ENCODE measurements around the gene SYVN1. TPM values are rescaled to one million over a fixed set of nuclear protein-coding genes. Genes with fewer than 3 reads are reported as not detected.

SYVN1 gene
- total RNA-seq, 1 donor = 23.6 TPM

- Histone ChIP-seq H3K4me3 (ENCODE audit: low read length) (no peak overlapping the region), H3K9me3 (ENCODE audit: low read depth, low read length) (no peaks in the 10 kb centered on the region), H3K4me1 (ENCODE audit: insufficient read depth, low read length) (peaks cover 57% of the 10 kb centered on the region)
Measured at GRCh38 chr11:65113361-65113756, 21.0 kb downstream of the SYVN1 start.

DNA sequence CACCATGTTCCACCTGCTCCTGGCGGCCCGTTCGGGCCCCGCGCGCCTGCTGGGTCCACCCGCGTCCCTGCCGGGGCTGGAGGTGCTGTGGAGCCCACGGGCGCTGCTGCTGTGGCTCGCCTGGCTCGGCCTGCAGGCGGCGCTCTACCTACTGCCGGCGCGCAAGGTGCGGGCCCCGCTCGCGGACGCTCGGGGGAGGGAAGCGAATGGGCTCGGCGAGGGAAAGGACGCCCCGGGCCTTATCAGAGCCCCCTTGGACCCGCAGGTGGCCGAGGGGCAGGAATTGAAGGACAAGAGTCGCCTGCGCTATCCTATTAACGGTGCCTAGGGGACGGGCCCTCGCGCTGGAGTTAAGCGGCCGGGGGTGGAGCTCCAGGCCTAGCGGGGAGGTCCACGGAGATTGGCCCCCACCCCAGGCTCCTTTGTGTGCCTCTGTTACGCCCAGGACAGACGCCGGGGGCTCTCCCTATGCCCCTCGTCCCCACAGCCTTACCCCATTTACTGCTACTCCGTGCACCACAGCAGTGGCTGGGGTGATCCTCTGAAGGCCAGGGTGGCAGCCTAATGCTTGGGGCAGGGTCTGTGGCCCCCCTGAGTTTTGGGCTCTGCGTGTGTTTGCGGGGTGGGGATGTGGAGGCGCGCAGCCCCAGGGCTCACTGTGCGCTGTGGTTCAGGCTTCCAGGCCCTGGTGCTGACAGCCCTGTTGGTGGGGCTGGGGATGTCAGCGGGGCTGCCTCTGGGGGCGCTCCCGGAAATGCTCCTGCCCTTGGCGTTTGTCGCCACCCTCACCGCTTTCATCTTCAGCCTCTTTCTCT, 21.6 kb downstream of the SYVN1 start:
- Histone ChIP-seq H3K4me1 (ENCODE audit: insufficient read depth, low read length) (peaks cover 52% of the 10 kb centered on the region), H3K9me3 (ENCODE audit: low read depth, low read length) (no peaks in the 10 kb centered on the region), H3K4me3 (ENCODE audit: low read length) (peak overlapping the region; percentile 44), H3K27me3 (ENCODE audit: insufficient read depth, low read length) (no peaks in the 10 kb centered on the region)

More at GRCh38 chr11:65113361-65113756, 21.0 kb downstream of the SYVN1 start:
- no peaks in the 10 kb centered on the region for H3K27me3 ChIP-seq (ENCODE audit: insufficient read depth, low read length)

DNA sequence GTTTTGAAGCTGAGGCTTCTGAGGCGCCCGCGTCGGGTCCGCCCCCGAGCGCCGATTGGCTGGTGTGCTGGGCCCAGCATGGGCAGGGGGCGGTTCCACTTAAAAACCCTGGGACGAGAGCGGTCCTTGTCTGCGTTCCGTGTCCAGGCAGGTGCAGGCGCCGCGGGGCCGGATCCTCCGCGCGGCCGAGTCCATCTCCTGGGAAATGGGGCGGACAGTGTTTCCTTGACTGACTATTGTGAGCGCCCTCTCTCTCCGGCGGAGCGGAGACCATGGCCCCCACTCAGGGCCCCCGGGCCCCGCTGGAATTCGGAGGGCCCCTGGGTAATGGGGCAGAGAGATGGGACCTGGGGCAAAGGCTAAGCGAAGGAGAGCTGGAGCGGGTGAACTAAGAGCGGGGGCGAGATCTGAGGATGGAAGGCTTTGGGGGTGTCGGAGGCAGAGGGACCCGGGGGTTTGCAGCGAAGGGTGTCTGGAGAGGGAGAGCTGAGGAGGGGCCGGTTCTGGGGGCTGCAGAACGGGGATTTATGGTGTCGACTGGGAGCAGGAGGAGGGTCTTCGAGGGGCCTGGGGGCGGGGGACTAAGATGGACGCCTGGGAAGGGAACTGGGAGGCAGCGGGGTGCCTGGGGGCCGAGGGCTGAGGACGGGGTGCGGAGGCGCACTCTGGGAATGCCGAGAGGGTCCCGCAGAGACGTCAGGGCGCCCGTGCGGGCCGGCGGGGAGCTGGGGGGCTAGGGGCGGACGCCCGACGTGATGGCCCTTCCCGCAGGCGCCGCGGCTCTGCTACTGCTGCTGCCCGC, 22.4 kb downstream of the SYVN1 start, which contains the start of gene TM7SF2:
TM7SF2 (plus strand) TSS at position 129 of the 802 bp plus-strand sequence; CDS start at position 273, 144 bp downstream.
- peak within 1 kb of the TSS; percentile 44 for H3K4me3 ChIP-seq (ENCODE audit: low read length)
- no peaks in the 10 kb centered on the region for H3K9me3 ChIP-seq (ENCODE audit: low read depth, low read length)
- no peaks in the 10 kb centered on the region for H3K27me3 ChIP-seq (ENCODE audit: insufficient read depth, low read length)
- H3K4me1 ChIP-seq (ENCODE audit: insufficient read depth, low read length) = peaks cover 48% of the 10 kb centered on the region

DNA sequence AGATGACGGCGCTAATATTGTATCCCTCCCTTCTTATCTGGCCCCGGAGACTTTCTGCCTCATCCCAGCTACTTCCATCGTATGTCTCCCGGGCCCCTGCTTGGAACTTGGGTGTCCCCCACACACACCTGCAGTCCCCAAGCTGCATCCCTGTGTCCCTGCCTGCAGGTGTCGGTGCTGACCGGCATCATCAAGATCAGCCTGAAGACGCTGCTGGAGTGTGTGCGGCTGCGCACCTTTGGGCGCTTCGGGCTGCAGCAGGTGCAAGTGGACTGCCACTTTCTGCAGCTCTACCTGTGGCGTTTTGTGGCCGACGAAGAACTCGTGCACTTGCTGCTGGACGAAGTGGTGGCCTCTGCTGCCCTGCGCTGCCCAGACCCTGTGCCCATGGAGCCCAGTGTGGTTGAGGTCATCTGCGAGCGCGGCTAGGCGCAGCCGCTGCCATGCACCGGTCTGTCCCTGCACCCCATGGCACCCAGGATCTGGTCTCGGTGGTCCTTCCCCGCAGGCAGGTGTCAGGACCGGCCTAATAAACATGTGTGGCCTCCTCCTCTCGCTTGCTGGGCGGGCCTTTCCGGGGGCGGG, 23.1 kb downstream of the SYVN1 start:
- Histone ChIP-seq H3K4me3 (ENCODE audit: low read length) (no peak overlapping the region), H3K9me3 (ENCODE audit: low read depth, low read length) (no peaks in the 10 kb centered on the region), H3K4me1 (ENCODE audit: insufficient read depth, low read length) (peaks cover 41% of the 10 kb centered on the region), H3K27me3 (ENCODE audit: insufficient read depth, low read length) (no peaks in the 10 kb centered on the region)

- peaks cover 36% of the 10 kb centered on the region for H3K4me1 ChIP-seq (ENCODE audit: insufficient read depth, low read length)
- H3K4me3 ChIP-seq (ENCODE audit: low read length) = no peak overlapping the region
- H3K9me3 ChIP-seq (ENCODE audit: low read depth, low read length) = no peaks in the 10 kb centered on the region
- H3K27me3 ChIP-seq (ENCODE audit: insufficient read depth, low read length) = no peaks in the 10 kb centered on the region
Measured at GRCh38 chr11:65110354-65110861, 23.9 kb downstream of the SYVN1 start.

- Histone ChIP-seq H3K9me3 (ENCODE audit: low read depth, low read length) (no peaks in the 10 kb centered on the region), H3K27me3 (ENCODE audit: insufficient read depth, low read length) (no peaks in the 10 kb centered on the region), H3K4me3 (ENCODE audit: low read length) (no peak overlapping the region), H3K4me1 (ENCODE audit: insufficient read depth, low read length) (peaks cover 36% of the 10 kb centered on the region)
Measured at GRCh38 chr11:65109231-65110198, 24.8 kb downstream of the SYVN1 start.

DNA sequence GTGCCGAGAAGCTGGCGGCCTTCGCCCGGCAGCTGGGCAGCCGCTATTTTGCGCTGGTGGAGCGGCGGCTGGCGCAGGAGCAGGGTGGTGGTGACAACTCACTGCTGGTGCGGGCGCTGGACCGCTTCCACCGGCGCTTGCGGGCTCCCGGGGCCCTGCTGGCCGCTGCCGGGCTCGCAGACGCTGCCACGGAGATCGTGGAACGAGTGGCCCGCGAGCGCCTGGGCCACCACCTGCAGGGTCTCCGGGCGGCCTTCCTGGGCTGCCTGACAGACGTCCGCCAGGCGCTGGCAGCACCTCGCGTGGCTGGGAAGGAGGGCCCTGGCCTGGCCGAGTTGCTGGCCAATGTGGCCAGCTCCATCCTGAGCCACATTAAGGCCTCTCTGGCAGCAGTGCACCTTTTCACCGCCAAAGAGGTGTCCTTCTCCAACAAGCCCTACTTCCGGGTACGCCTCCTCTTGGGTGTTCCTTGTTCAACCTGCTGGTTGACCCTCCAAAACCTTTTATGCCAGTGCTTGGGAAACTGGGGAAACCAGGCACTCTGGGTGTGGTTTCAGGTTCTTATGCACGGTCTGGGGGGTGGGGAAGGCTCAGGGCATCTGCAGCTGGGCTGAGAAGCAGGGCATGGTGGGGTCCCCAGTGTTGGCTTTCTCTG, 25.7 kb downstream of the SYVN1 start:
- Histone ChIP-seq H3K27me3 (ENCODE audit: insufficient read depth, low read length) (no peaks in the 10 kb centered on the region), H3K4me1 (ENCODE audit: insufficient read depth, low read length) (peaks cover 36% of the 10 kb centered on the region), H3K4me3 (ENCODE audit: low read length) (no peak overlapping the region), H3K9me3 (ENCODE audit: low read depth, low read length) (no peaks in the 10 kb centered on the region)

- H3K27me3 ChIP-seq (ENCODE audit: insufficient read depth, low read length) = no peaks in the 10 kb centered on the region
Measured at GRCh38 chr11:65107751-65108468, 26.4 kb downstream of the SYVN1 start.

DNA sequence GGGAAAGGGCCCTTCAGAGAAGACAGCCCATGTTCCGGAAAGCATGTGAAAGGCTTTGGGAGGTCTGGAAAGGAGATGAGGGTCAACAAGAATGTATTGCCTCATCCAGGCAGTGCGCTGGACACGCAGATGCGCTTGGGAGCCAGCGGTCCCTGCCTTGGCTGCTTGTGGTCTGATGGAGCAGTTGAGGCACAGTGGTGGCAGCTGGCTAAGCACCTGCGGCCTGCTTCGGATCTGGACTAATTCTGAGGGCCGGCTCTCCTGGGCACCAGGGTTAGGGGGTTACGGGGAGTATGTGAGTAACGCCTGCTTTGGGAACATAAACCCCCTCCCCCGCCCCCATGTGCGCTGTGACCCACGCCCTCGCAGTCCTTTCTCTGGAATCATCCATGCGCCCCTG, 27.2 kb downstream of the SYVN1 start:
- H3K4me1 ChIP-seq (ENCODE audit: insufficient read depth, low read length) = peaks cover 21% of the 10 kb centered on the region
- H3K27me3 ChIP-seq (ENCODE audit: insufficient read depth, low read length) = no peaks in the 10 kb centered on the region
- no peak overlapping the region for H3K4me3 ChIP-seq (ENCODE audit: low read length)
- no peaks in the 10 kb centered on the region for H3K9me3 ChIP-seq (ENCODE audit: low read depth, low read length)

More at GRCh38 chr11:65107751-65108468, 26.4 kb downstream of the SYVN1 start:
- H3K4me3 ChIP-seq (ENCODE audit: low read length) = no peak overlapping the region
- H3K9me3 ChIP-seq (ENCODE audit: low read depth, low read length) = no peaks in the 10 kb centered on the region
- H3K4me1 ChIP-seq (ENCODE audit: insufficient read depth, low read length) = peaks cover 29% of the 10 kb centered on the region

DNA sequence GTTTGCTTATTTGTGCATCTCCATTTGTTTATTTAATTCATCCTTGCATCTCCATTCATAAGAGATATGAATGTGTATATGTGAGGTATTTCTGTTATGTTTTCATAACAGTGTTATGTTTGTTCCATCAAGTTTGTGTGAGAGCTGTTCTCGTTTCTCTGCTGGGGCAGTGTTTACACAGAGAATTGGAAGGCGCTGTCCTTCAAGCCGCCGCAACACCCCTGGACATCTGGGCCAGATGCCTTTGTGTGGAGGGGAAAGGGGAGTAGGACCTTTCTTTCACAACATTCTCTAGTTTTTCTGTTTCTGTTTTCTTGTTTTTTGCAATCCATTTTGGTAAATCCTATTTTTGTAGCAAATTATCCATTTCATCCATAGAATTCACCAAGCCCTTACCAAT, 29.7 kb downstream of the SYVN1 start:
- Histone ChIP-seq H3K4me3 (ENCODE audit: low read length) (no peak overlapping the region), H3K4me1 (ENCODE audit: insufficient read depth, low read length) (no peaks in the 10 kb centered on the region), H3K27me3 (ENCODE audit: insufficient read depth, low read length) (no peaks in the 10 kb centered on the region), H3K9me3 (ENCODE audit: low read depth, low read length) (no peaks in the 10 kb centered on the region)

DNA sequence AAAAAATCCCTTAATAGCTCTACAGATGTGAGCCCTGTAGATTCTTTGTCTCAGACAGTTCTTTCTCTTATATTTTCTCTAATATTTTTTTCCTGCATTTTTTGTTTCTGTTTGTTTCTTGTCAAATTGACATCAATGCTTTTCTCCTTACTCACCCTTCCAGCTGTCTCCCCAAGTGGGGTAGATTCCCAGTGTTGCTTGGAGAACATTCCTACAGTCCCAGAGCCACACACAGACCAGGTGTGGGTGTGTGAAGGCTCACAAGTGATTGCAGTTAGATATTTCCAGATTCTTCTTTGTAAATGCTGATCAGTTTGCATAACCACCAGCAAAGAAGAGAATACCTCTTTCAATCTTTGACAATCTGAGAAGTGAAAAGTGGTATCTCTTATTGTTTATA, 30.8 kb downstream of the SYVN1 start:
- Histone ChIP-seq H3K4me1 (ENCODE audit: insufficient read depth, low read length) (no peaks in the 10 kb centered on the region), H3K27me3 (ENCODE audit: insufficient read depth, low read length) (no peaks in the 10 kb centered on the region), H3K4me3 (ENCODE audit: low read length) (no peak overlapping the region), H3K9me3 (ENCODE audit: low read depth, low read length) (no peaks in the 10 kb centered on the region)

GRCh38 chr11:65102142-65103095, 31.9 kb downstream of the SYVN1 start:
- no peak overlapping the region for H3K4me3 ChIP-seq (ENCODE audit: low read length)
- peaks cover 5% of the 10 kb centered on the region for H3K4me1 ChIP-seq (ENCODE audit: insufficient read depth, low read length)
- H3K9me3 ChIP-seq (ENCODE audit: low read depth, low read length) = no peaks in the 10 kb centered on the region
- no peaks in the 10 kb centered on the region for H3K27me3 ChIP-seq (ENCODE audit: insufficient read depth, low read length)
